Breast epithelium (tissue), 3 donors: ENCODE data around the gene MAD1L1.

Experiments used
- POLR2A ChIP-seq: fragments of 450-650 bp; IDR thresholded peaks from one replicate; pipeline ENCODE4 v1.6.1; 2016; ENCODE audit warnings: antibody characterized with exemption, mild to moderate bottlenecking, moderate library complexity
- TF ChIP-seq, protein P1 (sequence below), 3 donors: fragments of 450-650 bp; IDR thresholded peaks; one replicate each; pipeline ENCODE4 v1.5.1; 2016 to 2017; ENCODE audit warnings: antibody characterized with exemption in 3 of 3, mild to moderate bottlenecking in 3 of 3, moderate library complexity in 3 of 3

DNA sequence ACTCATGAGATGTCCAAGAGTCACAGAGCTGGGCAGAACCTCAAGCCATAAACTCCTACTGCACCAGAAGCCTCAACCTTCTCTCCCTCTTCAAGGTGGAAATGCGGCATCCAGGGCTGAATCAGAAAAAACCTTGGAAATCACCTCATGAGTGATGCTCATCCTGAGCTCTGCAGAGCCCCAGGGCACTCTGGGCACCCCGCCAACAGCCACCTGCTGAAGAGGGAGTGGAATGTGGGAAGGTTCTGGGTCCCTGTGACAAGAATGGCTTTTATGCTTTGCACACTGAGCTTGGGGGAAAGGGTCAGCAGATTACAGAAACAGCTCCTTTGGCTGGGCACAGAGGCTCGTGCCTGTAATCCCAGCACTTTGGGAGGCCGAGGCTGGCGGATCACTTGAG is 28.1 kb upstream of the MAD1L1 start:
- TF ChIP-seq POLR2A, result no peak
- TF ChIP-seq, protein P1, sequence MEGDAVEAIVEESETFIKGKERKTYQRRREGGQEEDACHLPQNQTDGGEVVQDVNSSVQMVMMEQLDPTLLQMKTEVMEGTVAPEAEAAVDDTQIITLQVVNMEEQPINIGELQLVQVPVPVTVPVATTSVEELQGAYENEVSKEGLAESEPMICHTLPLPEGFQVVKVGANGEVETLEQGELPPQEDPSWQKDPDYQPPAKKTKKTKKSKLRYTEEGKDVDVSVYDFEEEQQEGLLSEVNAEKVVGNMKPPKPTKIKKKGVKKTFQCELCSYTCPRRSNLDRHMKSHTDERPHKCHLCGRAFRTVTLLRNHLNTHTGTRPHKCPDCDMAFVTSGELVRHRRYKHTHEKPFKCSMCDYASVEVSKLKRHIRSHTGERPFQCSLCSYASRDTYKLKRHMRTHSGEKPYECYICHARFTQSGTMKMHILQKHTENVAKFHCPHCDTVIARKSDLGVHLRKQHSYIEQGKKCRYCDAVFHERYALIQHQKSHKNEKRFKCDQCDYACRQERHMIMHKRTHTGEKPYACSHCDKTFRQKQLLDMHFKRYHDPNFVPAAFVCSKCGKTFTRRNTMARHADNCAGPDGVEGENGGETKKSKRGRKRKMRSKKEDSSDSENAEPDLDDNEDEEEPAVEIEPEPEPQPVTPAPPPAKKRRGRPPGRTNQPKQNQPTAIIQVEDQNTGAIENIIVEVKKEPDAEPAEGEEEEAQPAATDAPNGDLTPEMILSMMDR (IDR thresholded peaks at IDR 0.05), result no peak
